ENCODE data around the gene C1R.

The C1R gene

DNA sequence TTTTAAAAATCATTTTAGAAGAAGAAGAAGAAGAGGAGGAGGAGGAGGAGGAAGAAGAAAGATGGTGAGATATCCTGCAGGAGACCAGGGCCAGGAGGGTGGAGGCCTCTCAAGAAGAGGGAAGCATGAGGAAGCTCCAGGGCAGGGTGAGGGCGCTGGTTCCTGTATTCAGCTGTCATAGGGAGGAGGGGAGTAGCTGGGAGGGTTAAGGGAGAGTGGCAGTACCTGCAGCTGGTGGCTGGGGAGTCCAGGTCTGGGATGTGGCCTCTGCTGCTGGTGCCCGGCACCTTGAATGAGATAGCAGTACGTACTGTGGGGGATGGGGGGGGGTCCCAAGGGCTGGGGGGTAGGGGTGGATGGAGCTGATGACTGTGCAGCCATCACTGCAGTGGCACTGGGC, 26.6 kb upstream of the C1R start:
- Histone ChIP-seq H3K4me3 (replicated peaks; ENCODE audit: insufficient read depth, low read length) (no peak overlapping the region), H3K27me3 (ENCODE audit: insufficient read depth, poor library complexity, severe bottlenecking) (no peaks in the 10 kb centered on the region), H3K27ac (replicated peaks) (no peak overlapping the region)
- peak in 1 of 2 experiments; percentile 30 for DNase-seq (ENCODE audit: low read depth in 1 of 2, low spot score in 1 of 2)
- TF ChIP-seq GABPA (IDR thresholded peaks at IDR 0.05; ENCODE audit: low read depth): no peak
- TF ChIP-seq POLR2AphosphoS5 (IDR thresholded peaks at IDR 0.05; ENCODE audit: low read depth): no peak
- TF ChIP-seq, protein P1, sequence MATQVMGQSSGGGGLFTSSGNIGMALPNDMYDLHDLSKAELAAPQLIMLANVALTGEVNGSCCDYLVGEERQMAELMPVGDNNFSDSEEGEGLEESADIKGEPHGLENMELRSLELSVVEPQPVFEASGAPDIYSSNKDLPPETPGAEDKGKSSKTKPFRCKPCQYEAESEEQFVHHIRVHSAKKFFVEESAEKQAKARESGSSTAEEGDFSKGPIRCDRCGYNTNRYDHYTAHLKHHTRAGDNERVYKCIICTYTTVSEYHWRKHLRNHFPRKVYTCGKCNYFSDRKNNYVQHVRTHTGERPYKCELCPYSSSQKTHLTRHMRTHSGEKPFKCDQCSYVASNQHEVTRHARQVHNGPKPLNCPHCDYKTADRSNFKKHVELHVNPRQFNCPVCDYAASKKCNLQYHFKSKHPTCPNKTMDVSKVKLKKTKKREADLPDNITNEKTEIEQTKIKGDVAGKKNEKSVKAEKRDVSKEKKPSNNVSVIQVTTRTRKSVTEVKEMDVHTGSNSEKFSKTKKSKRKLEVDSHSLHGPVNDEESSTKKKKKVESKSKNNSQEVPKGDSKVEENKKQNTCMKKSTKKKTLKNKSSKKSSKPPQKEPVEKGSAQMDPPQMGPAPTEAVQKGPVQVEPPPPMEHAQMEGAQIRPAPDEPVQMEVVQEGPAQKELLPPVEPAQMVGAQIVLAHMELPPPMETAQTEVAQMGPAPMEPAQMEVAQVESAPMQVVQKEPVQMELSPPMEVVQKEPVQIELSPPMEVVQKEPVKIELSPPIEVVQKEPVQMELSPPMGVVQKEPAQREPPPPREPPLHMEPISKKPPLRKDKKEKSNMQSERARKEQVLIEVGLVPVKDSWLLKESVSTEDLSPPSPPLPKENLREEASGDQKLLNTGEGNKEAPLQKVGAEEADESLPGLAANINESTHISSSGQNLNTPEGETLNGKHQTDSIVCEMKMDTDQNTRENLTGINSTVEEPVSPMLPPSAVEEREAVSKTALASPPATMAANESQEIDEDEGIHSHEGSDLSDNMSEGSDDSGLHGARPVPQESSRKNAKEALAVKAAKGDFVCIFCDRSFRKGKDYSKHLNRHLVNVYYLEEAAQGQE (IDR thresholded peaks at IDR 0.05; ENCODE audit: insufficient replicate concordance, low read depth): no peak
- TF ChIP-seq SPI1 (IDR thresholded peaks at IDR 0.05; ENCODE audit: borderline replicate concordance, low read depth): no peak
- TF ChIP-seq, protein P2, sequence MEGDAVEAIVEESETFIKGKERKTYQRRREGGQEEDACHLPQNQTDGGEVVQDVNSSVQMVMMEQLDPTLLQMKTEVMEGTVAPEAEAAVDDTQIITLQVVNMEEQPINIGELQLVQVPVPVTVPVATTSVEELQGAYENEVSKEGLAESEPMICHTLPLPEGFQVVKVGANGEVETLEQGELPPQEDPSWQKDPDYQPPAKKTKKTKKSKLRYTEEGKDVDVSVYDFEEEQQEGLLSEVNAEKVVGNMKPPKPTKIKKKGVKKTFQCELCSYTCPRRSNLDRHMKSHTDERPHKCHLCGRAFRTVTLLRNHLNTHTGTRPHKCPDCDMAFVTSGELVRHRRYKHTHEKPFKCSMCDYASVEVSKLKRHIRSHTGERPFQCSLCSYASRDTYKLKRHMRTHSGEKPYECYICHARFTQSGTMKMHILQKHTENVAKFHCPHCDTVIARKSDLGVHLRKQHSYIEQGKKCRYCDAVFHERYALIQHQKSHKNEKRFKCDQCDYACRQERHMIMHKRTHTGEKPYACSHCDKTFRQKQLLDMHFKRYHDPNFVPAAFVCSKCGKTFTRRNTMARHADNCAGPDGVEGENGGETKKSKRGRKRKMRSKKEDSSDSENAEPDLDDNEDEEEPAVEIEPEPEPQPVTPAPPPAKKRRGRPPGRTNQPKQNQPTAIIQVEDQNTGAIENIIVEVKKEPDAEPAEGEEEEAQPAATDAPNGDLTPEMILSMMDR (IDR thresholded peaks at IDR 0.05; ENCODE audit: insufficient read depth, low read length): no peak

DNA sequence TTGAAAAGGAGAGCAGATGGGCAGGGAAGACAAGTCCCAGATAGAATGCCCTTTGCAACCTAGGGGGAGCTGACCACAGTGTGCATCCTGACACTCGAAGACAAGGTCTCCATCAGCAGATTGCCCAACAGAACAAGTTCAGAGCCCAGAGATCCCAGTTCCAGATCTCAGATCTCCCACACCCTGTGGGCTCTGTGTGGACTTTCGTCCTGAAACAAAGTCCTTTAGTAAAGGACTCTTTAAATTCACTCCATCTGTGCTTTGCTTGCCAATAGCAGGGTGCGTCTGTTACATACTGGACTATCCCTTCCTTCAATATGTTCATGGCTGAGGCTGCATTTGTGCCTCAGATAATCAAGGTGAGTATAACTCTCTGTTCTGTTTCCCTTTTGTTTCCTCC, 25.4 kb upstream of the C1R start:
- no peak for DNase-seq (ENCODE audit: low read depth in 1 of 2, low spot score in 1 of 2)
- Histone ChIP-seq H3K27me3 (ENCODE audit: insufficient read depth, poor library complexity, severe bottlenecking) (no peaks in the 10 kb centered on the region), H3K4me3 (replicated peaks; ENCODE audit: insufficient read depth, low read length) (no peak overlapping the region), H3K27ac (replicated peaks) (no peak overlapping the region)
- TF ChIP-seq, protein P1 (IDR thresholded peaks at IDR 0.05; ENCODE audit: insufficient replicate concordance, low read depth): no peak

DNA sequence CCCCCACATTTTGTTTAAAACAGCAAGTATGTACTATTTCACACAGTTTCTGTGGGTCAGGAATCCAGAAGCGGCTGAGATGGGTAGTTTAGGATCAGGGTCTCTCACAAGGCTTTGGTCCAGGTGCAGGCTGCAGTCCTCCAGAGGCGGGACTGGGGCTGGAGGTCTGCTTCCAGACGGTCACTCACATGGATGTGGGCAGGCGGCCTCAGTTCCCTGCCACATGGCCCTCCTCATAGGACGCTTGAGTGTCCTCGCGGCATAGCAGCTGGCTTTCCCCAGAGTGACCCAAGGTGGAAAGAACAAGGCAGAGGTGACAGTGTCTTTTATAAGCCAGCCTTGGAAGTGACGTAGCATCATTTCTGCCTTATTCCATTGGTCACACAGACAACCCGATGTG, 24.7 kb upstream of the C1R start:
- no peak for DNase-seq (ENCODE audit: low read depth in 1 of 2, low spot score in 1 of 2)
- no peak overlapping the region for H3K4me3 ChIP-seq (replicated peaks; ENCODE audit: insufficient read depth, low read length)
- TF ChIP-seq POLR2AphosphoS5 (IDR thresholded peaks at IDR 0.05; ENCODE audit: low read depth) (no peak), SPI1 (IDR thresholded peaks at IDR 0.05; ENCODE audit: borderline replicate concordance, low read depth) (no peak), GABPA (IDR thresholded peaks at IDR 0.05; ENCODE audit: low read depth) (no peak)
- TF ChIP-seq, protein P2 (IDR thresholded peaks at IDR 0.05; ENCODE audit: insufficient read depth, low read length): no peak
- TF ChIP-seq, protein P1 (IDR thresholded peaks at IDR 0.05; ENCODE audit: insufficient replicate concordance, low read depth): no peak
- no peaks in the 10 kb centered on the region for H3K27me3 ChIP-seq (ENCODE audit: insufficient read depth, poor library complexity, severe bottlenecking)
- no peak overlapping the region for H3K27ac ChIP-seq (replicated peaks)

DNA sequence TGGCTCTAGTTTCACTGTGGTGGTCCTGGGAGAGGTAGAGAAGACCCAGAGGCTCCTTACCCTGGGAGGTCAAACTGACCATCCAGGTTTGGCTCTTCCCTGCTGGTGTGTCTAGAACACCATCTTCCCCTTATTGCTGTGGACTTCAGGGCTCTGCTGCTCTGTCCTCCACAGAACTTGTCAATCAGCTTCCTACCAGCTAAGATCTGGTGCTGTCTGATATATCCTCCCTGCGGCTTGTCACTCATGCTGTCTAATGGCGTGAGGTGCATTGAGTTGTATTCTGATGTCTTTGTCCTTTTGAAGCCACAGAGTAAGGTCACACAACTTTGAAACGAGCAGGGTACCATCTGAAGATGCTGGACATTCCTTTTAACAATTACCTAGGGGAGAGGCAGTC, 24.0 kb upstream of the C1R start:
- Histone ChIP-seq H3K4me3 (replicated peaks; ENCODE audit: insufficient read depth, low read length) (no peak overlapping the region), H3K27me3 (ENCODE audit: insufficient read depth, poor library complexity, severe bottlenecking) (no peaks in the 10 kb centered on the region), H3K27ac (replicated peaks) (no peak overlapping the region)
- no peak for DNase-seq (ENCODE audit: low read depth in 1 of 2, low spot score in 1 of 2)
- TF ChIP-seq GABPA (IDR thresholded peaks at IDR 0.05; ENCODE audit: low read depth): no peak
- TF ChIP-seq, protein P2 (IDR thresholded peaks at IDR 0.05; ENCODE audit: insufficient read depth, low read length): no peak
- no peak for TF ChIP-seq SPI1 (IDR thresholded peaks at IDR 0.05; ENCODE audit: borderline replicate concordance, low read depth)
- TF ChIP-seq POLR2AphosphoS5 (IDR thresholded peaks at IDR 0.05; ENCODE audit: low read depth): no peak
- TF ChIP-seq, protein P1 (IDR thresholded peaks at IDR 0.05; ENCODE audit: insufficient replicate concordance, low read depth): no peak
